Measurements from ENCODE around the gene ADCYAP1. TPM values are rescaled to one million over a fixed set of nuclear protein-coding genes. Genes with fewer than 3 reads are reported as not detected.

ADCYAP1 gene
- total RNA-seq, 4 donors from 2014 or later = not detected

- no peak for DNase-seq
- Histone ChIP-seq H3K27me3 (no peaks in the 10 kb centered on the region), H3K4me1 (no peaks in the 10 kb centered on the region), H3K4me3 (no peak overlapping the region), H3K27ac (no peak overlapping the region), H3K36me3 (no peaks in the 10 kb centered on the region), H3K9me3 (no peaks in the 10 kb centered on the region)
- in situ Hi-C loops (cut with MboI; ENCODE audit: low sequenced_read_pairs in 4 of 4) (no loop called here), intact Hi-C loops (cut with DNase I; ENCODE audit: low total_unique reads) (no loop called here)
- ATAC-seq = no peak
- TF ChIP-seq POLR2A (IDR thresholded peaks at IDR 0.05) = no peak
- TF ChIP-seq CTCF (IDR thresholded peaks at IDR 0.05 in 4 of 5, conservative IDR thresholded peaks at IDR 0.05 in 1 of 5) = no peak
Measured at GRCh38 chr18:950882-951495, 46.3 kb downstream of the ADCYAP1 start.

GRCh38 chr18:955384-956066, 50.9 kb downstream of the ADCYAP1 start:
- intact Hi-C loops (cut with DNase I; ENCODE audit: low total_unique reads) (no loop called here), in situ Hi-C loops (cut with MboI; ENCODE audit: low sequenced_read_pairs in 4 of 4) (no loop called here)
- ATAC-seq (no peak), DNase-seq (no peak)
- no peaks in the 10 kb centered on the region for H3K9me3 ChIP-seq
- no peaks in the 10 kb centered on the region for H3K36me3 ChIP-seq
- no peak for TF ChIP-seq CTCF (IDR thresholded peaks at IDR 0.05 in 4 of 5, conservative IDR thresholded peaks at IDR 0.05 in 1 of 5)
- TF ChIP-seq POLR2A (IDR thresholded peaks at IDR 0.05) = no peak
- no peak overlapping the region for H3K27ac ChIP-seq
- H3K27me3 ChIP-seq = no peaks in the 10 kb centered on the region
- no peak overlapping the region for H3K4me3 ChIP-seq
- no peaks in the 10 kb centered on the region for H3K4me1 ChIP-seq

GRCh38 chr18:957829-958228, 53.2 kb downstream of the ADCYAP1 start:
- Histone ChIP-seq H3K4me3 (no peak overlapping the region), H3K27me3 (no peaks in the 10 kb centered on the region), H3K36me3 (no peaks in the 10 kb centered on the region), H3K27ac (no peak overlapping the region), H3K4me1 (no peaks in the 10 kb centered on the region), H3K9me3 (no peaks in the 10 kb centered on the region)
- TF ChIP-seq POLR2A (IDR thresholded peaks at IDR 0.05) = no peak
- TF ChIP-seq CTCF (IDR thresholded peaks at IDR 0.05 in 4 of 5, conservative IDR thresholded peaks at IDR 0.05 in 1 of 5) = no peak
- intact Hi-C loops (cut with DNase I; ENCODE audit: low total_unique reads) = no loop called here
- ATAC-seq = no peak
- DNase-seq = no peak
- in situ Hi-C loops (cut with MboI; ENCODE audit: low sequenced_read_pairs in 4 of 4) = no loop called here

GRCh38 chr18:959854-960253, 55.2 kb downstream of the ADCYAP1 start:
- TF ChIP-seq POLR2A (IDR thresholded peaks at IDR 0.05) = no peak
- TF ChIP-seq CTCF (IDR thresholded peaks at IDR 0.05 in 4 of 5, conservative IDR thresholded peaks at IDR 0.05 in 1 of 5) = no peak
- Histone ChIP-seq H3K4me3 (no peak overlapping the region), H3K4me1 (no peaks in the 10 kb centered on the region), H3K27me3 (no peaks in the 10 kb centered on the region), H3K36me3 (no peaks in the 10 kb centered on the region), H3K9me3 (no peaks in the 10 kb centered on the region), H3K27ac (no peak overlapping the region)
- intact Hi-C loops (cut with DNase I; ENCODE audit: low total_unique reads) (no loop called here), in situ Hi-C loops (cut with MboI; ENCODE audit: low sequenced_read_pairs in 4 of 4) (no loop called here)
- DNase-seq (no peak), ATAC-seq (no peak)

Other genes starting within 250 kb of the ADCYAP1 start
- gene TYMS, start 247.2 kb upstream of the ADCYAP1 start, total RNA-seq = 1 to 10 TPM in 1 of 4 donors, under 1 TPM in 1, not detected in 2; 0.20 to 1.7 TPM
- 10 to 100 TPM in 2 of 4 donors, 1 to 10 TPM in 2; 6.0 to 16.1 (median 10.3) TPM for gene ENOSF1, start 192.2 kb upstream of the ADCYAP1 start, total RNA-seq
- 10 to 100 TPM; 19.2 to 39.5 (median 29.6) TPM for gene YES1, start 92.6 kb upstream of the ADCYAP1 start, total RNA-seq